HepG2 (cell line): Measurements from ENCODE around the gene TSPAN5. TPM values are rescaled to one million over a fixed set of nuclear protein-coding genes. Genes with fewer than 3 reads are reported as not detected.
A peak's percentile ranks its signal among the peaks of the same experiment; 100 is the strongest.

Experiments
- ATAC-seq: fragments of 200-7000 bp; cut with Tn5 transposase; 3 replicates; pipeline ENCODE4 v1.9.1; 2020; ENCODE audit warnings: mild to moderate bottlenecking, moderate library complexity
- BruUV-seq: library from RNA; stranded (reverse); fragments of 400-500 nt; replicated peaks from 2 replicates; lab custom pipeline; 2021; lab: Mats Ljungman, UMichigan
- CTCF ChIA-PET: fragments of 300-600 bp; formaldehyde crosslinking; extraction: SDS; loops from one replicate; lab custom pipeline; 2021; ENCODE audit warnings: low total read pairs, inconsistent platforms, low intra/inter-chr PET ratio; lab: Yijun Ruan, JAX
- POLR2A ChIA-PET: fragments of 350-600 bp; sonication (Branson Sonifier 250); formaldehyde crosslinking; loops from one replicate; lab custom pipeline; 2020; ENCODE audit warnings: antibody characterized with exemption, inconsistent platforms; lab: Yijun Ruan, JAX
- DNase-seq: peaks from one replicate; pipeline ENCODE4 v3.0.0-alpha.2; 2015; ENCODE audit warnings: low spot score
- FAIRE-seq: peaks from 3 replicates; lab custom pipeline; 2011; peaks lifted over from hg19 to GRCh38; lab: Jason Lieb, UNC
- H2AFZ ChIP-seq: one replicate; pipeline ENCODE4 v1.6.1; 2011; ENCODE audit warnings: low read length, inconsistent platforms
- H3K27ac ChIP-seq: fragments of 300-600 bp; 3 replicates; pipeline ENCODE4 v1.8.0; 2011; ENCODE audit warnings: mixed run types, mild to moderate bottlenecking, mixed read lengths, low read length, inconsistent platforms; ENCODE audit not compliant: insufficient read depth; ENCODE audit errors: extremely low read length
- H3K27me3 ChIP-seq, 2 experiments: fragments of 200-600 bp in 1 of 2; 2 replicates in 1 of 2; 3 replicates in 1 of 2; pipeline versions ENCODE4 v1.6.0 to v1.8.0; 2011; ENCODE audit warnings: low read length in 2 of 2, mild to moderate bottlenecking in 2 of 2, moderate library complexity in 2 of 2, inconsistent platforms in 1 of 2; ENCODE audit not compliant: insufficient read depth in 2 of 2, control insufficient read depth in 1 of 2
- H3K36me3 ChIP-seq, 2 experiments: fragments of 200-600 bp in 1 of 2; replicated peaks in 1 of 2; 2 replicates in 1 of 2; 3 replicates in 1 of 2; pipeline versions ENCODE4 v1.5.1 to v1.8.0; 2011; ENCODE audit warnings: low read length in 2 of 2, inconsistent platforms in 1 of 2; ENCODE audit not compliant: insufficient read depth in 2 of 2, control insufficient read depth in 1 of 2
- H3K4me1 ChIP-seq: 2 replicates; pipeline ENCODE4 v1.5.1; 2012; ENCODE audit warnings: low read length, inconsistent platforms; ENCODE audit not compliant: insufficient read depth
- H3K4me2 ChIP-seq: 2 replicates; pipeline ENCODE4 v1.6.0; 2011; ENCODE audit warnings: low read depth, low read length, inconsistent platforms
- H3K4me3 ChIP-seq, 3 experiments: fragments of 200-600 bp in 1 of 3; sonication (generic), shearing (Covaris generic) in 1 of 3; replicated peaks in 1 of 3; 2 replicates each; pipeline ENCODE4 v1.5.1; 2011 to 2016; ENCODE audit warnings: low read length in 3 of 3, inconsistent platforms in 2 of 3, low read depth in 2 of 3, mild to moderate bottlenecking in 2 of 3, control low read depth in 1 of 3, mixed read lengths in 1 of 3; ENCODE audit not compliant: insufficient read depth in 1 of 3
- H3K79me2 ChIP-seq: one replicate; pipeline ENCODE4 v1.6.1; 2011; ENCODE audit warnings: low read length, inconsistent platforms; ENCODE audit not compliant: insufficient read depth
- H3K9ac ChIP-seq: 2 replicates; pipeline ENCODE4 v1.6.0; 2011; ENCODE audit warnings: mild to moderate bottlenecking, low read depth, low read length, inconsistent platforms; ENCODE audit not compliant: insufficient read depth
- H3K9me3 ChIP-seq: 2 replicates; pipeline ENCODE4 v1.5.1; 2012; ENCODE audit warnings: mild to moderate bottlenecking, low read length
- H4K20me1 ChIP-seq: 2 replicates; pipeline ENCODE4 v1.6.0; 2011; ENCODE audit warnings: inconsistent platforms, mild to moderate bottlenecking, low read length, moderate library complexity; ENCODE audit not compliant: insufficient read depth
- ATF2 ChIP-seq: sonication (generic); formaldehyde crosslinking; IDR thresholded peaks from 2 replicates; pipeline ENCODE4 v1.4.0; 2020; ENCODE audit warnings: missing genetic modification reagents
- CEBPB ChIP-seq: IDR thresholded peaks from 2 replicates; pipeline ENCODE4 v1.6.1; 2011; ENCODE audit warnings: low read depth, low read length, improper control_type of control experiment, borderline replicate concordance
- HNRNPLL ChIP-seq: fragments of 200-400 bp; formaldehyde crosslinking; IDR thresholded peaks from 2 replicates; pipeline ENCODE4 v1.6.1; 2017; ENCODE audit warnings: mild to moderate bottlenecking, low read depth, low read length; ENCODE audit not compliant: poor library complexity, severe bottlenecking
- MEF2D ChIP-seq: sonication (generic); formaldehyde crosslinking; IDR thresholded peaks from 2 replicates; pipeline ENCODE4 v1.5.1; 2020; ENCODE audit warnings: mild to moderate bottlenecking, missing genetic modification reagents
- NFAT5 ChIP-seq: sonication (generic); formaldehyde crosslinking; IDR thresholded peaks from 2 replicates; pipeline ENCODE4 v1.4.0; 2020; ENCODE audit warnings: missing genetic modification reagents
- TIGD3 ChIP-seq: sonication (generic); formaldehyde crosslinking; IDR thresholded peaks from 2 replicates; pipeline ENCODE4 v1.5.1; 2020; ENCODE audit warnings: mild to moderate bottlenecking, missing genetic modification reagents, borderline replicate concordance
- ZMYM2 ChIP-seq: sonication (generic); formaldehyde crosslinking; IDR thresholded peaks from 2 replicates; pipeline ENCODE4 v1.8.0; 2022; ENCODE audit warnings: mild to moderate bottlenecking, missing genetic modification reagents
- ZNF564 ChIP-seq: sonication (generic); formaldehyde crosslinking; IDR thresholded peaks from 2 replicates; pipeline ENCODE4 v1.8.1; 2023; ENCODE audit warnings: mild to moderate bottlenecking, missing genetic modification reagents
- WGBS: methylation state at CpG from one replicate; pipeline ENCODE4 v1.1.6; 2017; ENCODE audit warnings: low lambda C conversion rate; 5-methylcytosine and 5-hydroxymethylcytosine counted together
- in situ Hi-C: cut with HindIII; loops from 2 replicates; pipeline ENCODE4 v1.10.0; 2017; ENCODE audit warnings: low pct_unique_long_range_greater_than_20kb; ENCODE audit not compliant: extremely low pct_ligation_motif_present
- intact Hi-C: fragments of 100-400 bp; cut with micrococcal nuclease; formaldehyde crosslinking; loops from one replicate; pipeline ENCODE4 v1.10.0; 2022; ENCODE audit not compliant: unreplicated experiment
- polyA plus RNA-seq, 8 experiments: library from polyadenylated mRNA; depleted of rRNA in 3 of 8; stranded (reverse) in 7 of 8; unstranded in 1 of 8; fragments of >200 nt; fragmentation: Illumina TruSeq in 4 of 8; extraction: Trizol in 4 of 8; gene quantifications; 2 replicates each; pipeline versions ENCODE4 v1.2.1 to v1.2.3, GENCODE V29; 2011 to 2016; ENCODE audit warnings: low read depth in 4 of 8, missing spikeins in 1 of 8, mixed read lengths in 1 of 8; ENCODE audit not compliant: insufficient read depth in 1 of 8
- total RNA-seq, 5 experiments: library from RNA; depleted of rRNA; stranded (reverse); fragments of >200 nt; fragmentation: Illumina TruSeq; extraction: Trizol; gene quantifications; 2 replicates each; pipeline ENCODE4 v1.2.3, GENCODE V29; 2016; ENCODE audit warnings: low read depth in 1 of 5

Gene TSPAN5
- total and polyA plus RNA-seq, 2 of the 13 experiments (the other 11 are each of a cell fraction or from before 2014, with no cell fraction given) = 0.20 to 0.53 TPM

GRCh38 chr4:98566361-98567008, 91.9 kb downstream of the TSPAN5 start:
- BruUV-seq = no TSS peak
- Histone ChIP-seq H3K4me3 (no peak overlapping the region), H3K27me3 (peaks cover 0 to 1% of the 10 kb centered on the region in 2 experiments; a peak in 1 of 5 replicates), H3K79me2 (no peaks in the 10 kb centered on the region), H3K9ac (no peak overlapping the region), H4K20me1 (no peaks in the 10 kb centered on the region), H3K4me1 (no peaks in the 10 kb centered on the region), H2AFZ (no peak overlapping the region), H3K4me2 (no peak overlapping the region), H3K9me3 (no peaks in the 10 kb centered on the region), H3K27ac (no peak overlapping the region), H3K36me3 (no peaks in the 10 kb centered on the region)
- intact Hi-C loops = no loop called here
- no peak for DNase-seq
- 46% methylated on average over 4 of the region's 11 CpGs for WGBS
- POLR2A ChIA-PET = no interaction called here
- in situ Hi-C loops = no loop called here
- peak; percentile 30; the same call in 1 of the 2 replicates for TF ChIP-seq CEBPB
- no peak for TF ChIP-seq ZNF564 (CRISPR knock-in tag)
- no peak for TF ChIP-seq MEF2D (CRISPR knock-in tag)
- FAIRE-seq = no peak
- ATAC-seq = no peak
- CTCF ChIA-PET = no interaction called here

GRCh38 chr4:98565681-98566301, 92.6 kb downstream of the TSPAN5 start:
- ChIA-PET POLR2A (no interaction called here), CTCF (no interaction called here)
- Histone ChIP-seq H4K20me1 (no peaks in the 10 kb centered on the region), H3K4me2 (no peak overlapping the region), H3K4me3 (no peak overlapping the region), H3K79me2 (no peaks in the 10 kb centered on the region), H3K9me3 (no peaks in the 10 kb centered on the region), H3K27me3 (peaks cover 0 to 1% of the 10 kb centered on the region in 2 experiments; a peak in 1 of 5 replicates), H3K9ac (no peak overlapping the region), H3K36me3 (no peaks in the 10 kb centered on the region), H2AFZ (no peak overlapping the region), H3K4me1 (no peaks in the 10 kb centered on the region), H3K27ac (no peak overlapping the region)
- DNase-seq = no peak
- no peak for TF ChIP-seq ZMYM2 (CRISPR knock-in tag)
- TF ChIP-seq ATF2 (CRISPR knock-in tag) = no peak
- TF ChIP-seq HNRNPLL = no peak
- TF ChIP-seq TIGD3 (CRISPR knock-in tag) = no peak
- no peak for TF ChIP-seq NFAT5 (CRISPR knock-in tag)
- BruUV-seq = no TSS peak
- in situ Hi-C loops (no loop called here), intact Hi-C loops (no loop called here)
- no peak for FAIRE-seq
- WGBS = 42% methylated on average over 5 of the region's 5 CpGs
- no peak for ATAC-seq
